NCI-H1417 (cell line): ENCODE measurements around the gene SEMA5A.

ENCODE experiments used
- DNase-seq, 3 experiments: peaks; one replicate each; lab custom pipeline; 2025; lab: John Stamatoyannopoulos, UW

Gene SEMA5A

GRCh38 chr5:9477537-9477936 is 68.3 kb downstream of the SEMA5A start:
- no peak for DNase-seq

GRCh38 chr5:9474219-9475002 is 71.5 kb downstream of the SEMA5A start:
- no peak for DNase-seq

- no peak for DNase-seq
These were observed 72.3 kb downstream of the SEMA5A start for GRCh38 chr5:9473624-9474023.

- DNase-seq = no peak
These were observed 75.5 kb downstream of the SEMA5A start for GRCh38 chr5:9470410-9470809.

GRCh38 chr5:9468060-9468388 is 77.9 kb downstream of the SEMA5A start:
- no peak for DNase-seq

- DNase-seq = no peak
These were observed 78.4 kb downstream of the SEMA5A start for GRCh38 chr5:9467199-9468059.

- no peak for DNase-seq
These were observed 79.2 kb downstream of the SEMA5A start for GRCh38 chr5:9466697-9467096.

GRCh38 chr5:9464478-9464877 is 81.4 kb downstream of the SEMA5A start:
- DNase-seq = no peak

GRCh38 chr5:9462109-9462508 is 83.8 kb downstream of the SEMA5A start:
- no peak for DNase-seq

GRCh38 chr5:9460885-9461645 is 84.8 kb downstream of the SEMA5A start:
- DNase-seq = no peak

- no peak for DNase-seq
These were observed 89.3 kb downstream of the SEMA5A start for GRCh38 chr5:9456435-9457042.

GRCh38 chr5:9455826-9456434 is 89.9 kb downstream of the SEMA5A start:
- no peak for DNase-seq

GRCh38 chr5:9454491-9454890 is 91.4 kb downstream of the SEMA5A start:
- no peak for DNase-seq

GRCh38 chr5:9454012-9454481 is 91.8 kb downstream of the SEMA5A start:
- no peak for DNase-seq

- DNase-seq = no peak
These were observed 92.3 kb downstream of the SEMA5A start for GRCh38 chr5:9453480-9454011.

GRCh38 chr5:9452181-9452580 is 93.7 kb downstream of the SEMA5A start:
- no peak for DNase-seq

GRCh38 chr5:9451037-9451436 is 94.8 kb downstream of the SEMA5A start:
- no peak for DNase-seq

GRCh38 chr5:9447691-9448090 is 98.2 kb downstream of the SEMA5A start:
- no peak for DNase-seq

- no peak for DNase-seq
These were observed 100.0 kb downstream of the SEMA5A start for GRCh38 chr5:9445826-9446388.

GRCh38 chr5:9444346-9444745 is 101.5 kb downstream of the SEMA5A start:
- no peak for DNase-seq

GRCh38 chr5:9441610-9442009 is 104.3 kb downstream of the SEMA5A start:
- DNase-seq = no peak
